SK-N-SH treated with all-trans-retinoic acid at 6 μM for 48 hours (cell line): ENCODE data around the gene KLHL15.

Source experiments
- POU6F1 ChIP-seq: fragments of 250-450 bp; sonication (Bioruptor Pico); IDR thresholded peaks from 2 replicates; pipeline ENCODE4 v1.8.0; 2021; ENCODE audit warnings: low read depth, mild to moderate bottlenecking, moderate library complexity, borderline replicate concordance
- ZNF565 ChIP-seq: fragments of 450-650 bp; formaldehyde crosslinking; conservative IDR thresholded peaks from 2 replicates; pipeline ENCODE4 v1.5.0; 2020; ENCODE audit warnings: low read depth, mild to moderate bottlenecking, moderate library complexity
- ZNF70 ChIP-seq: fragments of 450-650 bp; formaldehyde crosslinking; IDR thresholded peaks from 2 replicates; pipeline ENCODE4 v1.5.0; 2020; ENCODE audit warnings: mild to moderate bottlenecking, moderate library complexity

- TF ChIP-seq ZNF565 (CRISPR knock-in tag) (no peak), ZNF70 (no peak), POU6F1 (CRISPR knock-in tag) (no peak)
Measured at GRCh38 chrX:23964191-23964590, 62.8 kb downstream of the KLHL15 start.
